ENCODE results near the gene ATOH8. TPM values are rescaled to one million over a fixed set of nuclear protein-coding genes. Genes with fewer than 3 reads are reported as not detected.

ATOH8 gene
- total RNA-seq, 4 donors from 2014 or later, result 13.2 to 83.0 (median 45.3) TPM

DNA sequence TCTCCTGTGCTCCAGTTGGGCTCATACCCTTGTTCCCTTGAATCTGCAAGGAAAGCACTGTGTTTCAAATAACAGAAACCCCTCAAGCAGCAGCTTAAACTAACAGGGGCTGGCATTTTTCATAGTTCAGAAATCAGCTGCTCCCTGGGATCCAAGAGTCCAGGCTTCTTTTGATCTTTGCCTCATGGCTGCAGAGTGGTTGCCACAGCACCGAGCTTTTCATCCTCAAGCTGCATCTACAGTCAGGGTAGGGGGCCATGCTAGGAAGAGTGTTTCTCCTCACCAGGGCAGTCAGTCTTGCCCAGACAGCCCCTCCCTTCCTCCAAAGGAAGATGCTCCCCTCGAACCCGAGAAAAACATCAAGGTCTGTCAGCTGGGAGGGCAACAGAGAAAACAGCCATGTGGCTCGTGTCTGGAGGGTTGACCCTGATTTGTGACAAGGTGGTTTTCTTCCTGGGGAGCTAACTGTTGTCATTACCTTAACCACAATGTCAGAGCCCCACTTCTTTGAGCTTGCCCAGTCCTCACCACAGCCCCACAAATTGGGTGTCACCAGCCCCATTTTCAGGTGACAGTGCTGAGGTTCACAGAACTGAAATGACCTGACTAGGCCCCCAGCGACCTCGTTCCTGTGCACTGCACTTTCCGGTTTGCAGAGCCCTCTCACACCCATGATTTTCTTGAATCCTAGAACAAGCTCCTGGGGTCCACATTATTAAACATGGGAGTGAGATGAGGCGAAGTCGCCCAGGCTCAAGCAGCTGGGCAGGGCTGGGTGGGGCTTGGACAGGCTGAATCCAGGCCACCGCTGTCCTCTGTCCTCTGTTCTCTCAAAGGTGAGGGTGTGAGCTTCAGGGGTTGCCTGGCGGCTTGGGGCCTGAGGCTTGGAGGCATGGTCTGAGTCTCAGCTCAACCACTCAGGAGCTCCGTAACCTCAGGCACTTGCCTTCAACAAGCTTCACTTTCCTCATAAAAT lies 21.9 kb downstream of the ATOH8 start:
- no peaks in the 10 kb centered on the region for H3K27me3 ChIP-seq
- no peaks in the 10 kb centered on the region for H3K36me3 ChIP-seq
- H3K4me1 ChIP-seq, result peaks cover 26 to 42% of the 10 kb centered on the region in 2 donors
- no peak for DNase-seq
- H3K9me3 ChIP-seq, result no peaks in the 10 kb centered on the region
- TF ChIP-seq POLR2A (IDR thresholded peaks at IDR 0.05), result no peak
- TF ChIP-seq, protein P1, sequence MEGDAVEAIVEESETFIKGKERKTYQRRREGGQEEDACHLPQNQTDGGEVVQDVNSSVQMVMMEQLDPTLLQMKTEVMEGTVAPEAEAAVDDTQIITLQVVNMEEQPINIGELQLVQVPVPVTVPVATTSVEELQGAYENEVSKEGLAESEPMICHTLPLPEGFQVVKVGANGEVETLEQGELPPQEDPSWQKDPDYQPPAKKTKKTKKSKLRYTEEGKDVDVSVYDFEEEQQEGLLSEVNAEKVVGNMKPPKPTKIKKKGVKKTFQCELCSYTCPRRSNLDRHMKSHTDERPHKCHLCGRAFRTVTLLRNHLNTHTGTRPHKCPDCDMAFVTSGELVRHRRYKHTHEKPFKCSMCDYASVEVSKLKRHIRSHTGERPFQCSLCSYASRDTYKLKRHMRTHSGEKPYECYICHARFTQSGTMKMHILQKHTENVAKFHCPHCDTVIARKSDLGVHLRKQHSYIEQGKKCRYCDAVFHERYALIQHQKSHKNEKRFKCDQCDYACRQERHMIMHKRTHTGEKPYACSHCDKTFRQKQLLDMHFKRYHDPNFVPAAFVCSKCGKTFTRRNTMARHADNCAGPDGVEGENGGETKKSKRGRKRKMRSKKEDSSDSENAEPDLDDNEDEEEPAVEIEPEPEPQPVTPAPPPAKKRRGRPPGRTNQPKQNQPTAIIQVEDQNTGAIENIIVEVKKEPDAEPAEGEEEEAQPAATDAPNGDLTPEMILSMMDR (IDR thresholded peaks at IDR 0.05), result no peak
- peak overlapping the region; percentile 86 to 92 for H3K27ac ChIP-seq
- no peak overlapping the region for H3K4me3 ChIP-seq
- intact Hi-C loops (cut with DNase I; ENCODE audit: low total_unique reads), result no loop called here

DNA sequence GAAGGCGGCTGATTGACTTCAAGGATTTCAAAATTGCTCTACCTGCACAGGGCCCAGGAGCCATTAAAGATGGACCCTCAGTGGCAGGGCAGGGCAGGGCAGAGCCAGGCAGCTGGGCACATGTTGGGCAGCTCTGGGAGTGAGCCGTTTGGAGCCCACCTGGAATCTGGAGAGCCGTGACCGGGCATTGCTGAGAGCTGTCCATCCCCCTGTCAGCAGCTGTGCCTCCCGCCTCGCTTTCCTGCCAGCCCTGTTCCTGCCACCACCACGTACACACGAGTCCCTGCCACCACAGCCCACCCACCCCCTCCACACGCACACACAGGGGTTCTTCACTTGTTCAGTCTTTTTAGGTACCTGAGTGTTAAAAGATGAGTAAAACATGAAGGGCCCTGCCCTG lies 22.9 kb downstream of the ATOH8 start:
- Histone ChIP-seq H3K4me3 (no peak overlapping the region), H3K27ac (no peak overlapping the region), H3K4me1 (peaks cover 18 to 34% of the 10 kb centered on the region in 2 donors), H3K36me3 (no peaks in the 10 kb centered on the region), H3K27me3 (no peaks in the 10 kb centered on the region), H3K9me3 (no peaks in the 10 kb centered on the region)
- no peak for DNase-seq
- no peak for TF ChIP-seq POLR2A (IDR thresholded peaks at IDR 0.05)
- TF ChIP-seq, protein P1 (IDR thresholded peaks at IDR 0.05), result no peak
- intact Hi-C loops (cut with DNase I; ENCODE audit: low total_unique reads), result no loop called here

DNA sequence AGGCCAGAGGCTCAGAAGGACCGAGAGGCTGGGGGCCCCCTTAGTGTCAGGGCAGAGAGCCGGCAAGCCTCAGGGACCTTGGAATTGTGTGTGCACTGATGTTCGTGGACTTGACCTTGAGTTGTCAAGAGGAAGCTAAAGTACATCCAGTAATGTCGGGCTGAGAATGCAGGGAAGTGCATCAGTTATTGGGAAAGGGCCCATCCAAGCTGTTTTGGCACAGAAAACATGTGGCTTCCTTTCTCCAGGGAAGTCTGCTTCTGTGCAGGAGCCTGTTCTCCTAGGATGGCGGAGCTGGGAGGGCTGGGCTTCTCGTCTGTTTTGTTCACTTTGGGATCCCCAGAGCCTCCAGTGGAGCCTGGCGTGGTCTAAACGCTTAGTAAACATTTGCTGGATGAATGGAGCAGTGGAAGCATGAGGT lies 23.7 kb downstream of the ATOH8 start:
- intact Hi-C loops (cut with DNase I; ENCODE audit: low total_unique reads), result no loop called here
- DNase-seq, result no peak

DNA sequence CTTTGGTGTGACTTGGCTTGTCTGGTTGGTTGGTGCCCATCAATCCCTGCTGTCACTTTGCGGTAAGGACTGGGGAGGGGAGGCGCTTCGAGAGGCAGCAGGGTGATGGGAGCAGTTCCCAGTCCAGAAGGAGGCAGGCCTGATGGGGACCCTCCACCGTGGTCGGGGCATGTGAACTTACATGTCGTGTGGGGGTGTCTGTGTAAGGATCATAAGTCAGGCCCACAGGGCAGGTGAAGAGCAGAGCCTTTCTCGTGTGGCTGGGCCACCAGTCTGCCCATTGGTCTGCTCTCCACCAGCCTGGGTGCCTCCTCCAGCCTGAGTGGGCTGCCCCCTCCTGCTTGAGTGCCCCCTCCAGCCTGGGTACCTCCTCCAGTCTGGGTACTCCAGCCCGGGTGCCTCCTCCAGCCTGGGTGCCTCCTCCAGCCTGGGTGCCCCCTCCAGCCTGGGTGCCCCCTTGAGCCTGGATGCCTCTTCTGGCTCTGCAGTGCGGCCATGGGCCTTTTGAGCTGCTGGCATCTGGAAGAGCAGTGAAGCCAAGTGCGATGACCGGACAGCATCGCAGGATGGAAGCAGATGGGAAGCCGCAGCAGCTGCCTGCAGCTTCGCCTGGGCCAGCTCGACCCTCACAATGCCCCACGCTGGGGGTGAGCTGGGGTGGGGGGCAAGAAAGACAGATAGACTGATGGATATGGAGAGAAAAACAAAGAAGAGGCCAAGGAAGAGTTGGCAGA lies 25.0 kb downstream of the ATOH8 start:
- intact Hi-C loops (cut with DNase I; ENCODE audit: low total_unique reads), result no loop called here
- H3K4me1 ChIP-seq, result peaks cover 3 to 16% of the 10 kb centered on the region in 2 donors

More for the DNA sequence above, 23.7 kb downstream of the ATOH8 start:
- Histone ChIP-seq H3K36me3 (no peaks in the 10 kb centered on the region), H3K9me3 (no peaks in the 10 kb centered on the region), H3K27me3 (no peaks in the 10 kb centered on the region), H3K4me3 (no peak overlapping the region), H3K27ac (no peak overlapping the region), H3K4me1 (peaks cover 15 to 29% of the 10 kb centered on the region in 2 donors)
- TF ChIP-seq, protein P1 (IDR thresholded peaks at IDR 0.05), result no peak
- TF ChIP-seq POLR2A (IDR thresholded peaks at IDR 0.05), result no peak

More for the DNA sequence above, 25.0 kb downstream of the ATOH8 start:
- H3K9me3 ChIP-seq, result no peaks in the 10 kb centered on the region
- H3K36me3 ChIP-seq, result no peaks in the 10 kb centered on the region
- H3K4me3 ChIP-seq, result no peak overlapping the region
- TF ChIP-seq POLR2A (IDR thresholded peaks at IDR 0.05), result no peak
- TF ChIP-seq, protein P1 (IDR thresholded peaks at IDR 0.05), result no peak
- DNase-seq, result no peak
- H3K27me3 ChIP-seq, result no peaks in the 10 kb centered on the region
- H3K27ac ChIP-seq, result no peak overlapping the region

Measured in uterus (tissue), 4 donors.